Measurements from ENCODE around the gene SMIM29.

The SMIM29 gene

GRCh38 chr6:34202329-34203201 lies 46.2 kb downstream of the SMIM29 start:
- no peak for DNase-seq (ENCODE audit: low read depth in 1 of 2, low spot score in 1 of 2)

GRCh38 chr6:34201455-34202107 lies 47.2 kb downstream of the SMIM29 start:
- no peak for DNase-seq (ENCODE audit: low read depth in 1 of 2, low spot score in 1 of 2)
- no peak for TF ChIP-seq POLR2AphosphoS5 (IDR thresholded peaks at IDR 0.05; ENCODE audit: low read depth)
- no peak for TF ChIP-seq GABPA (IDR thresholded peaks at IDR 0.05; ENCODE audit: low read depth)
- TF ChIP-seq, protein P1, sequence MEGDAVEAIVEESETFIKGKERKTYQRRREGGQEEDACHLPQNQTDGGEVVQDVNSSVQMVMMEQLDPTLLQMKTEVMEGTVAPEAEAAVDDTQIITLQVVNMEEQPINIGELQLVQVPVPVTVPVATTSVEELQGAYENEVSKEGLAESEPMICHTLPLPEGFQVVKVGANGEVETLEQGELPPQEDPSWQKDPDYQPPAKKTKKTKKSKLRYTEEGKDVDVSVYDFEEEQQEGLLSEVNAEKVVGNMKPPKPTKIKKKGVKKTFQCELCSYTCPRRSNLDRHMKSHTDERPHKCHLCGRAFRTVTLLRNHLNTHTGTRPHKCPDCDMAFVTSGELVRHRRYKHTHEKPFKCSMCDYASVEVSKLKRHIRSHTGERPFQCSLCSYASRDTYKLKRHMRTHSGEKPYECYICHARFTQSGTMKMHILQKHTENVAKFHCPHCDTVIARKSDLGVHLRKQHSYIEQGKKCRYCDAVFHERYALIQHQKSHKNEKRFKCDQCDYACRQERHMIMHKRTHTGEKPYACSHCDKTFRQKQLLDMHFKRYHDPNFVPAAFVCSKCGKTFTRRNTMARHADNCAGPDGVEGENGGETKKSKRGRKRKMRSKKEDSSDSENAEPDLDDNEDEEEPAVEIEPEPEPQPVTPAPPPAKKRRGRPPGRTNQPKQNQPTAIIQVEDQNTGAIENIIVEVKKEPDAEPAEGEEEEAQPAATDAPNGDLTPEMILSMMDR (IDR thresholded peaks at IDR 0.05; ENCODE audit: insufficient read depth, low read length) = no peak
- no peak for TF ChIP-seq SPI1 (IDR thresholded peaks at IDR 0.05; ENCODE audit: borderline replicate concordance, low read depth)
- TF ChIP-seq REST (IDR thresholded peaks at IDR 0.05; ENCODE audit: insufficient replicate concordance, low read depth) = no peak
- Histone ChIP-seq H3K27me3 (ENCODE audit: insufficient read depth, poor library complexity, severe bottlenecking) (no peaks in the 10 kb centered on the region), H3K4me3 (replicated peaks; ENCODE audit: insufficient read depth, low read length) (no peak overlapping the region), H3K27ac (replicated peaks) (no peak overlapping the region)

More at GRCh38 chr6:34202329-34203201, 46.2 kb downstream of the SMIM29 start:
- Histone ChIP-seq H3K4me3 (replicated peaks; ENCODE audit: insufficient read depth, low read length) (no peak overlapping the region), H3K27ac (replicated peaks) (no peak overlapping the region), H3K27me3 (ENCODE audit: insufficient read depth, poor library complexity, severe bottlenecking) (no peaks in the 10 kb centered on the region)
- TF ChIP-seq SPI1 (IDR thresholded peaks at IDR 0.05; ENCODE audit: borderline replicate concordance, low read depth) = peak; percentile 29; the same call in 1 of the 2 replicates
- no peak for TF ChIP-seq REST (IDR thresholded peaks at IDR 0.05; ENCODE audit: insufficient replicate concordance, low read depth)

DNA sequence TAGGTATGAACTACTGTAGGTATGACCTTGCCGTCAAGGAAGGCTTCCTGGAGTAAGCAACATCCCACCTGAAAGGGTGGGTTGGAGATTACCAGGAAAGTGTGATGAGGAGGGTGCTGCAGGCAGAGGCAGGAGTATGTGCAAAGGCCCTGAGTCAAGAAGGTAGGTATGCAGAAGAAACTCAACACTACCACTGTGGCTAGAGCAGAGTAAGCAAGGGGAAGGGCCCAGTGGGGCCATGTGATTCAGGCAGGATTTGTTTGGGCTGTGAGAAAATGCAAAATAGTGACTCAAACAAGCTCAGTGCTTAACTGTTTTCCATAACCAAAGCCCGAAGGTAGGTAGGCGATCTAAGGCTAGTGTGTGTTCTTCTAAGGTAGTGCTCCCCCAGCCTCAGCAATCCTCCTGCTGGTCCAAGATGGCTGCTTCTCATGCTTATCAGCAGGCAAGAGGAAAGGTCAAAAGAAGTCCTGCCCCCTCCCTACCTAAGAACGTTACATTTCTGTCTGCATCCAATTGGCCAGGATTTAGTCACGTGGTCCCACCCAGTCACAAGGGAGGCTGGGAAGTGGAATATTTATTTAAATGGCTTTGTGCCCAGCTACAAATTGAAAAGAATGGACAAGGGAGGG lies 48.4 kb downstream of the SMIM29 start:
- no peak for TF ChIP-seq REST (IDR thresholded peaks at IDR 0.05; ENCODE audit: insufficient replicate concordance, low read depth)
- no peak for TF ChIP-seq GABPA (IDR thresholded peaks at IDR 0.05; ENCODE audit: low read depth)
- TF ChIP-seq SPI1 (IDR thresholded peaks at IDR 0.05; ENCODE audit: borderline replicate concordance, low read depth) = no peak
- TF ChIP-seq POLR2AphosphoS5 (IDR thresholded peaks at IDR 0.05; ENCODE audit: low read depth) = no peak
- Histone ChIP-seq H3K4me3 (replicated peaks; ENCODE audit: insufficient read depth, low read length) (no peak overlapping the region), H3K27me3 (ENCODE audit: insufficient read depth, poor library complexity, severe bottlenecking) (no peaks in the 10 kb centered on the region), H3K27ac (replicated peaks) (no peak overlapping the region)
- no peak for DNase-seq (ENCODE audit: low read depth in 1 of 2, low spot score in 1 of 2)

Measured in HL-60 (cell line).